Vagina (tissue), 2 donors: ENCODE results near the gene AGPAT3. TPM values are rescaled to one million over a fixed set of nuclear protein-coding genes. Genes with fewer than 3 reads are reported as not detected.

Experiments
- DNase-seq, 2 donors: peaks; one replicate each; pipeline ENCODE4 v3.0.0-alpha.2; 2017; ENCODE audit errors: extremely low spot score in 2 of 2
- H3K27ac ChIP-seq: fragments of 200-600 bp; sonication (generic); one replicate; pipeline ENCODE4 v1.5.1; 2019
- H3K27me3 ChIP-seq: fragments of 200-600 bp; sonication (generic); one replicate; pipeline ENCODE4 v1.5.1; 2019
- H3K36me3 ChIP-seq, 2 donors: fragments of 200-600 bp; sonication (generic); one replicate each; pipeline ENCODE4 v1.5.1; 2017 to 2019
- H3K4me1 ChIP-seq: fragments of 200-600 bp; sonication (generic); one replicate; pipeline ENCODE4 v1.5.1; 2019
- H3K4me3 ChIP-seq, 2 donors: fragments of 200-600 bp; sonication (generic); 1 replicate in 1 of 2; 2 replicates in 1 of 2; pipeline ENCODE4 v1.5.1; 2016 to 2019
- H3K9me3 ChIP-seq: fragments of 200-600 bp; sonication (generic); one replicate; pipeline ENCODE4 v1.5.1; 2019
- CTCF ChIP-seq, 3 experiments: fragments of 450-650 bp in 2 of 3; fragments of 200-600 bp in 1 of 3; sonication (generic) in 1 of 3; IDR thresholded peaks; one replicate each; pipeline ENCODE4 v1.5.1; 2017 to 2019; ENCODE audit warnings: antibody characterized with exemption in 3 of 3, mild to moderate bottlenecking in 2 of 3, moderate library complexity in 2 of 3
- POLR2A ChIP-seq, 2 donors: fragments of 450-650 bp; IDR thresholded peaks; one replicate each; pipeline ENCODE4 v1.6.1; 2017; ENCODE audit warnings: antibody characterized with exemption in 2 of 2, mild to moderate bottlenecking in 2 of 2, moderate library complexity in 2 of 2
- POLR2AphosphoS5 ChIP-seq, 2 donors: sonication (generic); formaldehyde crosslinking; IDR thresholded peaks; one replicate each; pipeline ENCODE4 v1.9.0; 2017; ENCODE audit warnings: antibody characterized with exemption in 2 of 2, mild to moderate bottlenecking in 2 of 2, low read depth in 1 of 2; ENCODE audit not compliant: insufficient read depth in 1 of 2
- intact Hi-C: fragments of 100-400 bp; cut with DNase I; formaldehyde crosslinking; loops from one replicate; pipeline ENCODE4 v1.15.1; 2023
- total RNA-seq: library from RNA; depleted of rRNA; stranded (reverse); fragments of >200 nt; gene quantifications from one replicate; pipeline ENCODE4 v1.2.3, GENCODE V29; 2016

The AGPAT3 gene
- total RNA-seq, 1 donor from 2014 or later = 34.4 TPM

- intact Hi-C loops = no loop called here
- DNase-seq = no peak
- Histone ChIP-seq H3K27ac (no peak overlapping the region), H3K9me3 (no peaks in the 10 kb centered on the region), H3K4me3 (peak overlapping the region in 1 of 2 donors; percentile 29), H3K27me3 (no peaks in the 10 kb centered on the region), H3K4me1 (peaks cover 45% of the 10 kb centered on the region), H3K36me3 (no peaks in the 10 kb centered on the region)
- TF ChIP-seq CTCF (IDR thresholded peaks at IDR 0.05) (no peak), POLR2AphosphoS5 (IDR thresholded peaks at IDR 0.05; ENCODE audit: insufficient read depth in 1 of 2, low read depth in 1 of 2) (no peak), POLR2A (IDR thresholded peaks at IDR 0.05) (no peak)
Measured at GRCh38 chr21:43917515-43918384, 52.7 kb downstream of the AGPAT3 start.

GRCh38 chr21:43918385-43918947, 53.4 kb downstream of the AGPAT3 start:
- Histone ChIP-seq H3K36me3 (no peaks in the 10 kb centered on the region), H3K27ac (no peak overlapping the region), H3K4me3 (no peak overlapping the region), H3K9me3 (no peaks in the 10 kb centered on the region), H3K27me3 (no peaks in the 10 kb centered on the region), H3K4me1 (peaks cover 53% of the 10 kb centered on the region)
- intact Hi-C loops = no loop called here
- TF ChIP-seq POLR2AphosphoS5 (IDR thresholded peaks at IDR 0.05; ENCODE audit: insufficient read depth in 1 of 2, low read depth in 1 of 2) = no peak
- no peak for TF ChIP-seq CTCF (IDR thresholded peaks at IDR 0.05)
- TF ChIP-seq POLR2A (IDR thresholded peaks at IDR 0.05) = no peak
- DNase-seq = no peak

DNA sequence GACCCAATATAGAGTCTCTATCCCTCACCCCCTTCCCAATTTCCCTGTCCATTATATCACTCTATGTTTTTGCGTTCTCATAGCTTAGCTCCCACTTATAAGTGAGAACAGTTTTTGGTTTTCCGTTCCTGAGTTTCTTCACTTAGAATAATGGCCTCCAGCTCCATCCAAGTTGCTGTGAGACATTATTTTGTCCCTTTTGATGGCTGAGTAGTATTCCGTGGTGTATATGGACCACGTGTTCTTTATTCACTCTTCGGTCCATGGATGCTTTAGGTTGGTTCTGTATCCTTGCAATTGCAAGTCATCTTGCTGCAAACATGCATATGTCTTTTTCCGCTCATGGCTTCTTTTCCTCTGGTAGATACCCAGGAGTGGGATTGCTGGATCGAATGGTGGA, 54.3 kb downstream of the AGPAT3 start:
- Histone ChIP-seq H3K4me3 (no peak overlapping the region), H3K9me3 (no peaks in the 10 kb centered on the region), H3K36me3 (no peaks in the 10 kb centered on the region), H3K4me1 (peaks cover 61% of the 10 kb centered on the region), H3K27me3 (no peaks in the 10 kb centered on the region), H3K27ac (no peak overlapping the region)
- no peak for DNase-seq
- no peak for TF ChIP-seq CTCF (IDR thresholded peaks at IDR 0.05)
- no peak for TF ChIP-seq POLR2AphosphoS5 (IDR thresholded peaks at IDR 0.05; ENCODE audit: insufficient read depth in 1 of 2, low read depth in 1 of 2)
- TF ChIP-seq POLR2A (IDR thresholded peaks at IDR 0.05) = no peak
- intact Hi-C loops = no loop called here

DNA sequence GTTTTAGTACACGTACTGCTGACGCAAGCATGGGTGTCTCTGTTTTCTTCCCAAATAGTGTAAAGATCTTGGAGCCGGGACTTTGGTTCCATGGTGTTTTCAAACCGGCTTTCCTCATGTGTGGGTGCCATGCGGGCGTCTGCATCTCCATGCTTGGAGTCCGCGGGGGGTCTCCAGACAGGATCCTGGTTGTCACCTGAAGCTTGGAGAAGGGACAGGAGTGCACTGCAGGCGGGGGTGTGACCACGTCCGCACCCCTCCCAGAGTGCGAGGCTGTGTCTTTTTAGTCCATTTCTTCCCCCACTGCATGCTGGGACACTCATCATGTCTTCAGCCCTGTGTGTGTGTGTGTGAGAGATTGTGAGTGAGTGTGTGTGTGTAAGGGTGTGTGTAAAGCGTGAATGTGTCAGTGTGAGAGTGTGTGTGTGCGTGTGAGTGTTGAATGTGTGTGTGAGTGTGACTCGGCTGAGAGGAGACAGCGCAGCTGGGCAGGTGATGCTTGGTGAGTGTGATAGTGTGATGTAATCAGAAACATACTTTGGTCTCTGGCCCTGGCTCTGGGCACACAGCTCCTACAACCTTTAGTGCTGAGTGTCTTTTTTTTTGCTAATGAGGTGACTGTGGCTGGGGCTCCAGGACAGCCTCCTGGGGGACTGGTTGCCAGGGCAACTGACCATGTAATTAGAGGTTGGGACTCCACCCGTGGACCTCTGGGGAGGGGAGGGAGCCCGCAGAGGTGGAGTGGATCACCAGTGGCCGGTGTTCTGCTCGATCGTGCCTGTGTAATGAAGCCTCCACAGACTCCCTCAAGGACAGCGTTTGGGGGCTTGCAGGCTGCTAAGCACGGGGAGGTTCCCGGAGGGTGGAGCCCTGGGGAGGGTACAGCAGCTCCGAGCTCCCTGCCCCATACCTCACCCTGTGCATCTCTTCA, 55.1 kb downstream of the AGPAT3 start:
- TF ChIP-seq POLR2AphosphoS5 (IDR thresholded peaks at IDR 0.05; ENCODE audit: insufficient read depth in 1 of 2, low read depth in 1 of 2) = no peak
- TF ChIP-seq POLR2A (IDR thresholded peaks at IDR 0.05) = no peak
- TF ChIP-seq CTCF (IDR thresholded peaks at IDR 0.05) = no peak
- Histone ChIP-seq H3K36me3 (no peaks in the 10 kb centered on the region), H3K4me1 (peaks cover 69% of the 10 kb centered on the region), H3K4me3 (no peak overlapping the region), H3K27me3 (no peaks in the 10 kb centered on the region), H3K27ac (no peak overlapping the region), H3K9me3 (no peaks in the 10 kb centered on the region)
- intact Hi-C loops = no loop called here
- DNase-seq = no peak
